Osteocyte (in vitro differentiated cells): ENCODE measurements around the gene LRRC1. TPM values are rescaled to one million over a fixed set of nuclear protein-coding genes. Genes with fewer than 3 reads are reported as not detected.

Experiments used
- DNase-seq: peaks from one replicate; pipeline ENCODE4 v3.0.0; 2021; ENCODE audit warnings: mixed read lengths; ENCODE audit not compliant: unreplicated experiment; ENCODE audit errors: extremely low spot score
- H3K27ac Mint-ChIP-seq: one replicate; pipeline ENCODE4 v1.8.0; 2021; ENCODE audit warnings: mild to moderate bottlenecking, mixed read lengths; ENCODE audit not compliant: unreplicated experiment
- H3K27me3 Mint-ChIP-seq: one replicate; pipeline ENCODE4 v1.8.0; 2021; ENCODE audit warnings: mixed read lengths; ENCODE audit not compliant: unreplicated experiment
- H3K36me3 Mint-ChIP-seq: one replicate; pipeline ENCODE4 v1.8.0; 2021; ENCODE audit warnings: mixed read lengths; ENCODE audit not compliant: unreplicated experiment
- H3K4me1 Mint-ChIP-seq: one replicate; pipeline ENCODE4 v1.8.0; 2021; ENCODE audit warnings: mixed read lengths; ENCODE audit not compliant: unreplicated experiment
- H3K4me3 Mint-ChIP-seq: one replicate; pipeline ENCODE4 v1.8.0; 2021; ENCODE audit warnings: mild to moderate bottlenecking, moderate library complexity, mixed read lengths; ENCODE audit not compliant: unreplicated experiment
- H3K9me3 Mint-ChIP-seq: one replicate; pipeline ENCODE4 v1.8.0; 2021; ENCODE audit warnings: mixed read lengths; ENCODE audit not compliant: unreplicated experiment
- CTCF ChIP-seq: fragments of 200-600 bp; sonication (generic); IDR thresholded peaks from 2 replicates; pipeline ENCODE4 v1.5.0; 2021; ENCODE audit warnings: antibody characterized with exemption, mild to moderate bottlenecking, moderate library complexity
- total RNA-seq: library from RNA; stranded (reverse); gene quantifications from 2 replicates; pipeline ENCODE4 v1.2.1, GENCODE V29; 2021

The LRRC1 gene
- total RNA-seq, 1 donor from 2014 or later = 7.4 TPM

- Mint-ChIP-seq H3K9me3 (no peaks in the 10 kb centered on the region), H3K27ac (no peak overlapping the region), H3K36me3 (no peaks in the 10 kb centered on the region), H3K4me3 (no peak overlapping the region), H3K4me1 (peaks cover 9% of the 10 kb centered on the region), H3K27me3 (no peaks in the 10 kb centered on the region)
- DNase-seq = no peak
- TF ChIP-seq CTCF = no peak
Observed at GRCh38 chr6:53808302-53808881, 13.6 kb downstream of the LRRC1 start.

DNA sequence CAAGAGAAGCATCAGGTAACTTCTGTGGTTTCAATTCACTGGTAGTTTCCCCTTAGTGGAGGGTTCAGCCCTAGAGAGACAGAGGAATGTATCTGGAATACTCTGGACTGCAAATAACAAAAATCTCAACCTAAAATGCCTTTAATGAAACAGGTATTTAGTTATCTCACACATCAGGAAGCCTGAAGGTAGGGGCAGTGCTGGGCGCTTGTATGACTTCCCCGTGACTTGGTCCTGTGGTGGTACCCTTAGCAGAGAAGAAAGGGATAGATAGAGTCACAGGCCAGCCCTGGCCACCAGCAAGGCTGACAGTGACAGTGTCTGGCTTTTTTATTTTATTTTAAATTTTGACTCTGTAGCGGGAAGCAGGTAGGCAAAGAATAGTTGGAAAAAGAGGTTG is 14.9 kb downstream of the LRRC1 start:
- no peaks in the 10 kb centered on the region for H3K36me3 Mint-ChIP-seq
- no peak overlapping the region for H3K4me3 Mint-ChIP-seq
- peaks cover 4% of the 10 kb centered on the region for H3K4me1 Mint-ChIP-seq
- H3K27ac Mint-ChIP-seq = no peak overlapping the region
- TF ChIP-seq CTCF = no peak
- no peaks in the 10 kb centered on the region for H3K9me3 Mint-ChIP-seq
- no peak for DNase-seq
- H3K27me3 Mint-ChIP-seq = no peaks in the 10 kb centered on the region

DNA sequence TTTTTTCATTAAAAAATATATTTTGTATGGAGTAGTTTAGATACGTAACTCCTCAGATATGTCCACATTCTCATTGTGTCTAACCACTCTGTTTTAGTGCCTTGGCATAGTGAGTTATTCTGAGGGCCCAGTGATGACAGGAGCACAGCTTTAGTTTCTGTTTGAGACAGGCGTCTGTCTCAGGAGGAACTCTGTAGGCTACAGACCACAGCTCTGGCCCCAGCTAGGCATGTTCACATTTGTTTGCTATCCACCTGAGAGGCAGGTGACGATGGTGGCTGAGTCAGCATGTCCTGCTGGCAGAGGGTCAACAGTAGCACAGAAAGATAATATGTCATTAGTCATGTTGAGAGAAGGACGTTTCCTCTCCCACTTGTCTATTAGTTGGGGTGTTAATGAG is 16.3 kb downstream of the LRRC1 start:
- DNase-seq = no peak
- no peaks in the 10 kb centered on the region for H3K27me3 Mint-ChIP-seq
- peaks cover 15% of the 10 kb centered on the region for H3K4me1 Mint-ChIP-seq
- no peaks in the 10 kb centered on the region for H3K9me3 Mint-ChIP-seq
- no peak overlapping the region for H3K27ac Mint-ChIP-seq
- no peak for TF ChIP-seq CTCF
- H3K36me3 Mint-ChIP-seq = no peaks in the 10 kb centered on the region
- no peak overlapping the region for H3K4me3 Mint-ChIP-seq

DNA sequence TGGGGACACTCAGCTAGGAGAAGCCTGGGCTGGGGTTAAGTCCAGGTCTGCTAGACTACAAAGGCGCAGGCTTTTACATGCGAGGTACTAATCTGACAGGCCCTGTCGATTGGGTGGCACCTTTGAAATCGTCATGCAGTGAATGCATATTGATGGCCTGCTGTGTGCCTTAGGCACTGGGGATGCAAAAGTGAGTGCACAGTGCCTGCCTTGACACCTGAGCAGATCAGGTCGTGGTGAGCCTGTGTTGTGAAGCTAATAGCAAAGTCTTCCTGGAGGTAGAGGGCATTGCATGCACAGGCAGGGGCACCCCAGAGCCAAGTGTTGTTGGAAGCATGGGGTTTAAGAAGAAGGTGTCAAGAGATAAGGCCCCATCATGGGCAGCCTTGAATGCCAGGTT is 16.9 kb downstream of the LRRC1 start:
- no peak overlapping the region for H3K27ac Mint-ChIP-seq
- no peak for TF ChIP-seq CTCF

GRCh38 chr6:53813096-53813495 is 18.3 kb downstream of the LRRC1 start:
- Mint-ChIP-seq H3K36me3 (no peaks in the 10 kb centered on the region), H3K27ac (no peak overlapping the region), H3K9me3 (no peaks in the 10 kb centered on the region), H3K4me3 (no peak overlapping the region), H3K27me3 (no peaks in the 10 kb centered on the region), H3K4me1 (peaks cover 23% of the 10 kb centered on the region)
- no peak for DNase-seq
- TF ChIP-seq CTCF = no peak

More for the DNA sequence above, 16.9 kb downstream of the LRRC1 start:
- no peak for DNase-seq
- H3K9me3 Mint-ChIP-seq = no peaks in the 10 kb centered on the region
- no peaks in the 10 kb centered on the region for H3K27me3 Mint-ChIP-seq
- no peak overlapping the region for H3K4me3 Mint-ChIP-seq
- no peaks in the 10 kb centered on the region for H3K36me3 Mint-ChIP-seq
- H3K4me1 Mint-ChIP-seq = peaks cover 22% of the 10 kb centered on the region
